ENCODE results near the gene CACNG5. TPM values are rescaled to one million over a fixed set of nuclear protein-coding genes. Genes with fewer than 3 reads are reported as not detected.

CACNG5 gene
- total and polyA plus RNA-seq, 12 donors = not detected

DNA sequence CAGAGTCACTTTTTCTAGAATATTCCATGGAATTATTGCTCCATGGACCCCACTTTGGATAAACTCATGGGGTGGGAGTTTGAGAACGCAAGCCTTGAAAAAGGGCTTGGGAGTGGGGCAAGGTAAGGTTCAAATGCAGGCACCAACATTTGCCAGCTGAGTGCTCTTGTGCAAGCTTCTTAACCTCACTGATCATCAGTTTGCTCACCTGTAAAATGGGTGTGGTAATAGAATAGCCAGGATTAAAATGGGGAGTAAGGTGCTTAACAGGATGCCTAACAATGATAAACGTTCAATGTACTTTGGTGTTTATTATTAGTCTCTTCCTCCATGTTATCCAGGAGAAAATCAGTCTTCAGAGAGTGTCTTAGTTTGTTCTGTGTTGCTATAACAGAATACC lies 39.0 kb downstream of the CACNG5 start:
- intact Hi-C loops (cut with DNase I) = no loop called here
- Histone ChIP-seq H3K4me1 (no peaks in the 10 kb centered on the region), H3K27ac (no peak overlapping the region), H3K4me3 (no peak overlapping the region), H3K27me3 (peaks cover 0 to 29% (median 9%) of the 10 kb centered on the region in 7 donors), H3K9me3 (peaks cover 0 to 6% (median 0%) of the 10 kb centered on the region in 11 donors), H3K36me3 (no peaks in the 10 kb centered on the region)
- DNase-seq (no peak), ATAC-seq (no peak)
- WGBS, 2 donors = 72 to 83% methylated on average over 2 of the region's 2 CpGs
- no peak for TF ChIP-seq CTCF (IDR thresholded peaks at IDR 0.05)

GRCh38 chr17:66884931-66885330 lies 50.0 kb downstream of the CACNG5 start:
- WGBS, 2 donors = 92 to 93% methylated on average over 16 of the region's 16 CpGs
- Histone ChIP-seq H3K9me3 (peaks cover 0 to 4% (median 0%) of the 10 kb centered on the region in 11 donors), H3K4me1 (no peaks in the 10 kb centered on the region), H3K36me3 (no peaks in the 10 kb centered on the region), H3K27me3 (no peaks in the 10 kb centered on the region), H3K4me3 (no peak overlapping the region), H3K27ac (no peak overlapping the region)
- intact Hi-C loops (cut with DNase I) = no loop called here
- no peak for ATAC-seq
- DNase-seq = no peak
- no peak for TF ChIP-seq CTCF (IDR thresholded peaks at IDR 0.05)

- DNase-seq = no peak
- 49 to 55% methylated on average over 4 of the region's 4 CpGs for WGBS, 2 donors
- H3K9me3 ChIP-seq = no peaks in the 10 kb centered on the region
Observed at GRCh38 chr17:66885417-66885816, 50.5 kb downstream of the CACNG5 start.

DNA sequence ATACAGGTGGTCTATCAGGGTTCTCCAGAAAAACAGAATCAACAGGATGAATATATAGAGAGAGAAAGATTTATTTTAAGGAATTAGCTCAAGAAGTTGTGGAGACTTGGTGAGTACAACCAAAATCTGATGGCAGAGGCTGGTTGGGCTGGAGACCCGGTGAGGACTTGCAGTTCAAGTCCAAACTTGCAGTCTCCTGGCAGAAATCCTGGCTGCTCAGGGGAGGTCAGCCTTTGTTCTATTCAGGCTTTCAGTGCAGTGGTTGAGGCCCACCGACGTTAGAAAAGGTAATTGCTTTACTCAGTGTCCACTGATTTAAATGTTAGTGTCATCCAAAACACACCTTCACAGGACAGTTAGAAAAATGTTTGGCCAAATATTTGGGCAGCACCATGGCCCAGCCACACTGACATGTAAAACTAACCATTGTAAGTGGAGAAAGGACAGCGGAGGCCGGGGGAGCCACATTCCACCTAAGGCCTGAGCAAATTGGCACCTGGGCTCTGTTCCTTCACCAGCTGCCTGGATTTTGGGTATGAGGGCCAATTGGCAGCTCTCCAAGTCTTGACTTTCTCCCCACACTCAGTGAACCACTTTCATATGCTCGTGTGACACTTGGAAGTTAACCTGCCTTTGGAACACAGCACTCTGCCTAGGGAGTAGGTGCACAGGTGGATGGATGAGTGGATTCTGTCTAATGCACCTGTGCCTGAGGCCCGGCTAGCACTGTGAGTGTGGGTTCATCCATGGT lies 54.7 kb downstream of the CACNG5 start:
- no peaks in the 10 kb centered on the region for H3K36me3 ChIP-seq
- no peak overlapping the region for H3K27ac ChIP-seq
- no peaks in the 10 kb centered on the region for H3K4me1 ChIP-seq
- 82 to 85% methylated on average over 7 of the region's 7 CpGs for WGBS, 2 donors
- peaks cover 0 to under 1% (median 0%) of the 10 kb centered on the region in 7 donors for H3K27me3 ChIP-seq
- DNase-seq (no peak), ATAC-seq (no peak)
- H3K4me3 ChIP-seq = no peak overlapping the region
- TF ChIP-seq CTCF (IDR thresholded peaks at IDR 0.05) = no peak
- no peaks in the 10 kb centered on the region for H3K9me3 ChIP-seq
- intact Hi-C loops (cut with DNase I) = loop anchor here in 1 of 10 donors (10.0 kb wide), 1 partner anchor 655 kb away; no protein-coding TSS in a partner anchor

More at GRCh38 chr17:66885417-66885816, 50.5 kb downstream of the CACNG5 start:
- H3K36me3 ChIP-seq = no peaks in the 10 kb centered on the region
- intact Hi-C loops (cut with DNase I) = no loop called here
- no peak overlapping the region for H3K4me3 ChIP-seq
- no peak overlapping the region for H3K27ac ChIP-seq
- ATAC-seq = peak in 1 of 8 donors; percentile 15
- H3K27me3 ChIP-seq = no peaks in the 10 kb centered on the region
- TF ChIP-seq CTCF (IDR thresholded peaks at IDR 0.05) = no peak
- no peaks in the 10 kb centered on the region for H3K4me1 ChIP-seq
